HL-60 (cell line): ENCODE results near the gene GTF2A1.

Experiments used
- DNase-seq, 2 experiments: peaks; one replicate each; pipeline ENCODE4 v3.0.0-alpha.2; 2010 to 2020; ENCODE audit warnings: low read depth in 1 of 2, low spot score in 1 of 2
- H3K27ac ChIP-seq: fragments of 250-450 bp; sonication (Bioruptor Pico); replicated peaks from 2 replicates; pipeline ENCODE4 v1.5.1; 2020; ENCODE audit warnings: mild to moderate bottlenecking, moderate library complexity
- H3K27me3 ChIP-seq: fragments of 250-450 bp; sonication (Bioruptor Pico); 2 replicates; pipeline ENCODE4 v1.5.1; 2021; ENCODE audit warnings: mild to moderate bottlenecking, moderate library complexity; ENCODE audit not compliant: insufficient read depth, poor library complexity, severe bottlenecking
- H3K4me3 ChIP-seq: replicated peaks from 2 replicates; pipeline ENCODE4 v1.5.1; 2011; ENCODE audit warnings: mild to moderate bottlenecking, control low read depth, low read length; ENCODE audit not compliant: insufficient read depth
- GABPA ChIP-seq: IDR thresholded peaks from 2 replicates; pipeline ENCODE4 v1.6.1; 2012; ENCODE audit warnings: low read depth
- POLR2AphosphoS5 ChIP-seq: IDR thresholded peaks from 2 replicates; pipeline ENCODE4 v1.6.1; 2012; ENCODE audit warnings: low read depth
- SPI1 ChIP-seq: IDR thresholded peaks from 2 replicates; pipeline ENCODE4 v1.6.1; 2012; ENCODE audit warnings: low read depth, mild to moderate bottlenecking, borderline replicate concordance
- TF ChIP-seq, protein P1 (sequence below): IDR thresholded peaks from one replicate; pipeline ENCODE4 v1.5.1; 2011; ENCODE audit warnings: low read length, control low read depth, inconsistent platforms; ENCODE audit not compliant: insufficient read depth
- TF ChIP-seq, protein P2 (sequence below): IDR thresholded peaks from 2 replicates; pipeline ENCODE4 v1.6.1; 2012; ENCODE audit warnings: low read depth; ENCODE audit not compliant: insufficient replicate concordance

Gene GTF2A1

DNA sequence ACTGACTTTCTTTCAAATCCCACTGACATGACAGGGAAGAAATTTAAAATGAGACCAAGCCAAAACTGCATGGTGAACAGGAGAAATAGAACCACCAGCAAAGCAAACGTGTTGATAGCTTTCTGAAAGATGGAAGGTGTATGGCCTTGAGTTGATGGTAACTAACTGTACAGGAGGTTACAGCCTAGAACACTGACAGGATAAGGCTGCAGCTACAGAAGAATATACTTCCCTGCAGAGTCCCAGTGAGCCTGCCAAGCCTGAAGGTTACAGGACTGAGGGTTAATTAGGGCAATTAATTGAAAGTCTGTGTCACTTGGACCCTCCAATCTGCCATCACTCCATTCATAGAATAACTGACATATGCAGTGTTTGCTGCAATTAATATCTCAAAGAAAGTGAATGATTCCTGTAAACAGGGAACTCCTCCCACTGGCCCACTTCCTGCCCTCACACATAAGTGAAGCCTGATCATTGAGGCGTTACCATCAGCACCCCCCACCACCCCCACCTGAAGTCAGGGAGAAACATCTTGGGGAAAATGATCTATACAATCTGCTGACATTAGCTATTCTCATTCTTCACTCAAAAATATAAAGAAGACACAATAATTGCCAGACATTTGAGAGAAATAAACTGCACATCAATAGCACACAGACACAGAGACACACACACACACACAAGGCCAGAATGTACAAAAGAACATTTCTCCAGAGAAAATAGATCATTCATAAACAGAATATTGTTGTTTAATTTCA, 73.4 kb downstream of the GTF2A1 start:
- DNase-seq, result no peak

DNA sequence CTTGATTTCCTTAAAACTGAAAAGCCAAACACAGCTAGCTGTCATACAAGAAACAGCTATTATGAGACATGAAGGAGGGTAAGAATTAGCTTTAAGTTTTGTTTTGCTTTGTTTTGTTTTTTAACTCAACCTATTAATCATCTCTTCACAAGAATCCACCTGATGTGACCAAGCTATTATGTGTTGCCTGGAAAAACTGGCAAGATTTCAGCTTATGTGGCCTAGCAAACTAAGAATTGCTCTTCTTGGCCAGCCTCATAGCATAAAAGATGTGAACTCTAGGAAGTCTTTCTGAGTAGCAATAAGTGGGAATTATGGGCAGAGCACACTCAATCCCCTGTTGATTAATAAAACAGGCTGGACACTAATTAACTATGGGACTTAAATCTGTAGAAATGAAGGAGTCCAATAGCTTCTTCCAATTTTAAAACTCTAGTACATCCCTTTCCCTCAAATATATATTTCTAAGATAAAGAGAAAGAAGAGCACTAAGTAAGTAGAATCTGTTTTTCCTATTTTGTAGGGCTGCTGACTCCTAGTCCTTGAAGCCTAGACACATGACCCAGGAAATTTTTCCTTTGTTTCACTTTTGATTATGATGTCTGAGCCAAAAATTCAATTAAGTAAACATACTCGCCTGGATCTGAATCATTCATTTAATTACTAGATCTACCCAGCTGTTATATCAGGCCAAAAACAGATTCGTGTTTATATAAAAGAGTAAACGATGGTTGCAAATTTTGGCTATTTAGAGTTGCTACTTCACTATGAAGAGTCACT, 75.7 kb downstream of the GTF2A1 start:
- H3K4me3 ChIP-seq, result no peak overlapping the region
- no peak overlapping the region for H3K27ac ChIP-seq
- no peaks in the 10 kb centered on the region for H3K27me3 ChIP-seq
- DNase-seq, result no peak
- TF ChIP-seq POLR2AphosphoS5, result no peak
- no peak for TF ChIP-seq SPI1
- TF ChIP-seq, protein P1, sequence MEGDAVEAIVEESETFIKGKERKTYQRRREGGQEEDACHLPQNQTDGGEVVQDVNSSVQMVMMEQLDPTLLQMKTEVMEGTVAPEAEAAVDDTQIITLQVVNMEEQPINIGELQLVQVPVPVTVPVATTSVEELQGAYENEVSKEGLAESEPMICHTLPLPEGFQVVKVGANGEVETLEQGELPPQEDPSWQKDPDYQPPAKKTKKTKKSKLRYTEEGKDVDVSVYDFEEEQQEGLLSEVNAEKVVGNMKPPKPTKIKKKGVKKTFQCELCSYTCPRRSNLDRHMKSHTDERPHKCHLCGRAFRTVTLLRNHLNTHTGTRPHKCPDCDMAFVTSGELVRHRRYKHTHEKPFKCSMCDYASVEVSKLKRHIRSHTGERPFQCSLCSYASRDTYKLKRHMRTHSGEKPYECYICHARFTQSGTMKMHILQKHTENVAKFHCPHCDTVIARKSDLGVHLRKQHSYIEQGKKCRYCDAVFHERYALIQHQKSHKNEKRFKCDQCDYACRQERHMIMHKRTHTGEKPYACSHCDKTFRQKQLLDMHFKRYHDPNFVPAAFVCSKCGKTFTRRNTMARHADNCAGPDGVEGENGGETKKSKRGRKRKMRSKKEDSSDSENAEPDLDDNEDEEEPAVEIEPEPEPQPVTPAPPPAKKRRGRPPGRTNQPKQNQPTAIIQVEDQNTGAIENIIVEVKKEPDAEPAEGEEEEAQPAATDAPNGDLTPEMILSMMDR, result no peak
- no peak for TF ChIP-seq GABPA
- TF ChIP-seq, protein P2, sequence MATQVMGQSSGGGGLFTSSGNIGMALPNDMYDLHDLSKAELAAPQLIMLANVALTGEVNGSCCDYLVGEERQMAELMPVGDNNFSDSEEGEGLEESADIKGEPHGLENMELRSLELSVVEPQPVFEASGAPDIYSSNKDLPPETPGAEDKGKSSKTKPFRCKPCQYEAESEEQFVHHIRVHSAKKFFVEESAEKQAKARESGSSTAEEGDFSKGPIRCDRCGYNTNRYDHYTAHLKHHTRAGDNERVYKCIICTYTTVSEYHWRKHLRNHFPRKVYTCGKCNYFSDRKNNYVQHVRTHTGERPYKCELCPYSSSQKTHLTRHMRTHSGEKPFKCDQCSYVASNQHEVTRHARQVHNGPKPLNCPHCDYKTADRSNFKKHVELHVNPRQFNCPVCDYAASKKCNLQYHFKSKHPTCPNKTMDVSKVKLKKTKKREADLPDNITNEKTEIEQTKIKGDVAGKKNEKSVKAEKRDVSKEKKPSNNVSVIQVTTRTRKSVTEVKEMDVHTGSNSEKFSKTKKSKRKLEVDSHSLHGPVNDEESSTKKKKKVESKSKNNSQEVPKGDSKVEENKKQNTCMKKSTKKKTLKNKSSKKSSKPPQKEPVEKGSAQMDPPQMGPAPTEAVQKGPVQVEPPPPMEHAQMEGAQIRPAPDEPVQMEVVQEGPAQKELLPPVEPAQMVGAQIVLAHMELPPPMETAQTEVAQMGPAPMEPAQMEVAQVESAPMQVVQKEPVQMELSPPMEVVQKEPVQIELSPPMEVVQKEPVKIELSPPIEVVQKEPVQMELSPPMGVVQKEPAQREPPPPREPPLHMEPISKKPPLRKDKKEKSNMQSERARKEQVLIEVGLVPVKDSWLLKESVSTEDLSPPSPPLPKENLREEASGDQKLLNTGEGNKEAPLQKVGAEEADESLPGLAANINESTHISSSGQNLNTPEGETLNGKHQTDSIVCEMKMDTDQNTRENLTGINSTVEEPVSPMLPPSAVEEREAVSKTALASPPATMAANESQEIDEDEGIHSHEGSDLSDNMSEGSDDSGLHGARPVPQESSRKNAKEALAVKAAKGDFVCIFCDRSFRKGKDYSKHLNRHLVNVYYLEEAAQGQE, result no peak

More for the DNA sequence above, 73.4 kb downstream of the GTF2A1 start:
- Histone ChIP-seq H3K4me3 (no peak overlapping the region), H3K27me3 (no peaks in the 10 kb centered on the region), H3K27ac (no peak overlapping the region)
- TF ChIP-seq SPI1, result no peak
- TF ChIP-seq, protein P2, result no peak
- TF ChIP-seq, protein P1, result no peak

DNA sequence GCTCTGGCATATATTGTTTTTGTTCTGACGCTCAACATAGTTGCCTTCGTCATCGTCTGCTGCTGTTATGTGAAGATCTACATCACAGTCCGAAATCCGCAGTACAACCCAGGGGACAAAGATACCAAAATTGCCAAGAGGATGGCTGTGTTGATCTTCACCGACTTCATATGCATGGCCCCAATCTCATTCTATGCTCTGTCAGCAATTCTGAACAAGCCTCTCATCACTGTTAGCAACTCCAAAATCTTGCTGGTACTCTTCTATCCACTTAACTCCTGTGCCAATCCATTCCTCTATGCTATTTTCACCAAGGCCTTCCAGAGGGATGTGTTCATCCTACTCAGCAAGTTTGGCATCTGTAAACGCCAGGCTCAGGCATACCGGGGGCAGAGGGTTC, 77.0 kb downstream of the GTF2A1 start:
- DNase-seq, result no peak
- Histone ChIP-seq H3K27ac (no peak overlapping the region), H3K4me3 (no peak overlapping the region), H3K27me3 (no peaks in the 10 kb centered on the region)
- TF ChIP-seq, protein P1, result no peak
- TF ChIP-seq, protein P2, result no peak
- TF ChIP-seq SPI1, result no peak
